ENCODE data around the gene SRXN1.
A peak's percentile ranks its signal among the peaks of the same experiment; 100 is the strongest.

Gene SRXN1

DNA sequence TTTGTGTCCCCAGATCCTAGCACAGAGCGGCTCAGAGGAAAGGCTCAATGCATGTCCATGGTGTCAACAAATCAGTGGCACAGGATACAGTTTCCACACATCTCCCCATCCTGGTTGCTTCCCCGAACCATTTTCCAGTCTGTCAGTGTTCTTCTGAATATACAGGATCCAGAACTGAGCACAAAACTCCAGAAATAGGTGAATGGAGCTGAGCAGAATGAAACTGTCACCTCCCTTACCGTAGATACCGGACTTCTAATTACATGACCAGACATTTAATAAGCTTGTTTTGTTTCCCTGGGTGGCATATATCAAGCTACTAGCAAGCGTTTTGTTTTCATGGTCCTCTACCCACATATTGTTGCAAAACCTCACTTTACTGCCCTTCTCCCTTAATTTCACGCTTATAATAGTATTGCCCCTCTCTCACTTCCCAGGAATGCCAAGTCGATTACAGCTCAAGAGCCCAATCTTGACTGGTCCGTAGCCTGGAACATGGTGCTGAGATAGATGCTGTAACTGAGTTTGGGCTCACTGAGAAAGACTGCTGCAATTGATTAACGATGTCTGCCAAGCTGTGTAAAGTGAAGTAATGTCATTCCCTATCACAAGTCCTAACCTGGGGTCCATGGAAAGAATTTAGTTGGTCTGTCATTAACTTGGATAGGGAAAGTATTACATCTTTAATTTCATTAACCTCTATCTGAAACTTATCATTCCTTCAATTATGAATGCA, 34.6 kb upstream of the SRXN1 start:
- H3K27ac ChIP-seq (ENCODE audit: extremely low read depth, low read depth, low read length): no peak overlapping the region
- H3K4me1 ChIP-seq (ENCODE audit: control insufficient read depth, insufficient read depth, low read length): no peaks in the 10 kb centered on the region
- H3K9me3 ChIP-seq (ENCODE audit: control insufficient read depth, insufficient read depth, low read depth, low read length): no peaks in the 10 kb centered on the region
- POLR2A ChIA-PET: no interaction called here
- peak; percentile 91 for TF ChIP-seq ZBTB17 (tag by site-specific recombination; IDR thresholded peaks at IDR 0.05)
- no peak for TF ChIP-seq ZBTB20 (tag by site-specific recombination; IDR thresholded peaks at IDR 0.05)
- H3K4me3 ChIP-seq (ENCODE audit: low read depth, low read length): no peak overlapping the region
- no peaks in the 10 kb centered on the region for H3K36me3 ChIP-seq (ENCODE audit: control insufficient read depth in 2 of 2, insufficient read depth in 1 of 2, low read length in 2 of 2)
- CTCF ChIA-PET: interaction anchor here (0.7 to 1.9 kb wide), 2 partner anchors 20 to 258 kb away, joined by 5 to 9 read pairs; no protein-coding TSS in a partner anchor

DNA sequence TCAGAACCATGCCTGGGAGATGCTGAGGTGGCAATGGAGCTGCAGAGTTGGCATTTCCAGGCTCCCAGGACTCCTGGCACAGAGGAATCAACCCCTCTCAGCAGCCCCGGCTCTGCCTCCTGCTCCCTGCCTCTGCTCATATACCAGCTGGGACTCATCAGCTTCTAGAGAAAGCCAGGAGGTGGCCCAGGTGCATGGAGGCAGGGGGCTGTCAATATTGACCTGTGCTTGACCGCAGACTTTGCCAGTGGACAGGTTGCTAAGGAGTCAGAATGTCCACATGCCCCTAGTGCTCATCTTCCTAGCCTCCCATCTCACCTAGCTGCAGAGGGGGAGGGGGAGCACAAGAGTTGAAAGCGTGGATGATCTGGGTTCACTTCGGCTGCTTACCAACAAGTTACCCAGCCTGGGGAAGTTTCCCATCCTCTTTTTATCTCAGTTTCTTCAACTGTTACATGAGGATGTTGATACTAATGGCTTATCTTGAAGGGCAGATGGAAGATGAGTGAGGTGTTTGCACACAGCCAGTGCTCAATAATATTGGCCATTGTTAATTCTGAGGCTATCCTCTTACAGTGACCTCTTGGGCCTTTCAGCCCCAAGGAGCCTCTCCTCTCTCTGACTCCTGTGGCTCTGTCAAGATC, 31.8 kb upstream of the SRXN1 start:
- POLR2A ChIA-PET: no interaction called here
- H3K27ac ChIP-seq (ENCODE audit: extremely low read depth, low read depth, low read length): no peak overlapping the region
- no peak for TF ChIP-seq ZNF530 (tag by site-specific recombination; IDR thresholded peaks at IDR 0.05; ENCODE audit: low read depth)
- TF ChIP-seq, protein P1, sequence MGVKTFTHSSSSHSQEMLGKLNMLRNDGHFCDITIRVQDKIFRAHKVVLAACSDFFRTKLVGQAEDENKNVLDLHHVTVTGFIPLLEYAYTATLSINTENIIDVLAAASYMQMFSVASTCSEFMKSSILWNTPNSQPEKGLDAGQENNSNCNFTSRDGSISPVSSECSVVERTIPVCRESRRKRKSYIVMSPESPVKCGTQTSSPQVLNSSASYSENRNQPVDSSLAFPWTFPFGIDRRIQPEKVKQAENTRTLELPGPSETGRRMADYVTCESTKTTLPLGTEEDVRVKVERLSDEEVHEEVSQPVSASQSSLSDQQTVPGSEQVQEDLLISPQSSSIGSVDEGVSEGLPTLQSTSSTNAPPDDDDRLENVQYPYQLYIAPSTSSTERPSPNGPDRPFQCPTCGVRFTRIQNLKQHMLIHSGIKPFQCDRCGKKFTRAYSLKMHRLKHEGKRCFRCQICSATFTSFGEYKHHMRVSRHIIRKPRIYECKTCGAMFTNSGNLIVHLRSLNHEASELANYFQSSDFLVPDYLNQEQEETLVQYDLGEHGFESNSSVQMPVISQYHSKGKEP (tag by site-specific recombination; IDR thresholded peaks at IDR 0.05): no peak
- no peaks in the 10 kb centered on the region for H3K4me1 ChIP-seq (ENCODE audit: control insufficient read depth, insufficient read depth, low read length)
- no peak overlapping the region for H3K4me3 ChIP-seq (ENCODE audit: low read depth, low read length)
- no peaks in the 10 kb centered on the region for H3K36me3 ChIP-seq (ENCODE audit: control insufficient read depth in 2 of 2, insufficient read depth in 1 of 2, low read length in 2 of 2)
- no peaks in the 10 kb centered on the region for H3K9me3 ChIP-seq (ENCODE audit: control insufficient read depth, insufficient read depth, low read depth, low read length)
- CTCF ChIA-PET: interaction anchor here (0.9 kb wide), 1 partner anchor 10 kb away, joined by 3 read pairs; the partner anchor contains the start of gene SCRT2

DNA sequence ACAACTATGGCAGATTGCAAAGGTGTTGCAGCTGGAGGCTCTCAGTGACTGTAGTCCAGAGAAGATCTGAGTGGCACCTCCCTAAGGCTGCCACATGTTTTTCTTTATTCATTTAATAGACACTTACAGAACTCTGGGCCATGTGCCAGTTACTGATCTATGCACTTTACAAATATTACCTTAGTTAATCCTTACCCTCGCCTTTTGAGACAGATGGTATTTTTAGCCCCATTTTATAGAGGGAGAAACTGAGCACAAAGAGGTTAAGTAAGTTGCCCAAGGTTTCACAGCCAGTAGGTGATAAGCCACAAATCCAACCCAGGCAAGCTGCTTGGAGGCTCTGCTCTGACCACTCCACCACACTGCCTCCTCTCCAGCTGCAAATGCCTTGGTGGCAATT, 29.1 kb upstream of the SRXN1 start:
- CTCF ChIA-PET: interaction anchor here (1.0 to 3.3 kb wide), 3 partner anchors 12 to 57 kb away, joined by 3 to 14 read pairs (median 3); no protein-coding TSS in a partner anchor
- no peaks in the 10 kb centered on the region for H3K36me3 ChIP-seq (ENCODE audit: control insufficient read depth in 2 of 2, insufficient read depth in 1 of 2, low read length in 2 of 2)
- POLR2A ChIA-PET: no interaction called here
- no peak overlapping the region for H3K27ac ChIP-seq (ENCODE audit: extremely low read depth, low read depth, low read length)
- no peaks in the 10 kb centered on the region for H3K9me3 ChIP-seq (ENCODE audit: control insufficient read depth, insufficient read depth, low read depth, low read length)
- no peaks in the 10 kb centered on the region for H3K4me1 ChIP-seq (ENCODE audit: control insufficient read depth, insufficient read depth, low read length)
- H3K4me3 ChIP-seq (ENCODE audit: low read depth, low read length): no peak overlapping the region
- no peak for TF ChIP-seq ZFHX2 (tag by site-specific recombination; conservative IDR thresholded peaks at IDR 0.05)
- TF ChIP-seq, protein P2, sequence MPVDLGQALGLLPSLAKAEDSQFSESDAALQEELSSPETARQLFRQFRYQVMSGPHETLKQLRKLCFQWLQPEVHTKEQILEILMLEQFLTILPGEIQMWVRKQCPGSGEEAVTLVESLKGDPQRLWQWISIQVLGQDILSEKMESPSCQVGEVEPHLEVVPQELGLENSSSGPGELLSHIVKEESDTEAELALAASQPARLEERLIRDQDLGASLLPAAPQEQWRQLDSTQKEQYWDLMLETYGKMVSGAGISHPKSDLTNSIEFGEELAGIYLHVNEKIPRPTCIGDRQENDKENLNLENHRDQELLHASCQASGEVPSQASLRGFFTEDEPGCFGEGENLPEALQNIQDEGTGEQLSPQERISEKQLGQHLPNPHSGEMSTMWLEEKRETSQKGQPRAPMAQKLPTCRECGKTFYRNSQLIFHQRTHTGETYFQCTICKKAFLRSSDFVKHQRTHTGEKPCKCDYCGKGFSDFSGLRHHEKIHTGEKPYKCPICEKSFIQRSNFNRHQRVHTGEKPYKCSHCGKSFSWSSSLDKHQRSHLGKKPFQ (tag by site-specific recombination; IDR thresholded peaks at IDR 0.05): no peak
- TF ChIP-seq ZNF560 (tag by site-specific recombination; IDR thresholded peaks at IDR 0.05; ENCODE audit: borderline replicate concordance): no peak
- TF ChIP-seq YY2 (tag by site-specific recombination; IDR thresholded peaks at IDR 0.05): no peak
- TF ChIP-seq, protein P3, sequence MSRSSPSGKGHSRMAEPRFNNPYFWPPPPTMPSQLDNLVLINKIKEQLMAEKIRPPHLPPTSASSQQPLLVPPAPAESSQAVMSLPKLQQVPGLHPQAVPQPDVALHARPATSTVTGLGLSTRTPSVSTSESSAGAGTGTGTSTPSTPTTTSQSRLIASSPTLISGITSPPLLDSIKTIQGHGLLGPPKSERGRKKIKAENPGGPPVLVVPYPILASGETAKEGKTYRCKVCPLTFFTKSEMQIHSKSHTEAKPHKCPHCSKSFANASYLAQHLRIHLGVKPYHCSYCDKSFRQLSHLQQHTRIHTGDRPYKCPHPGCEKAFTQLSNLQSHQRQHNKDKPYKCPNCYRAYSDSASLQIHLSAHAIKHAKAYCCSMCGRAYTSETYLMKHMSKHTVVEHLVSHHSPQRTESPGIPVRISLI (tag by site-specific recombination; IDR thresholded peaks at IDR 0.05): no peak
- TF ChIP-seq, protein P4, sequence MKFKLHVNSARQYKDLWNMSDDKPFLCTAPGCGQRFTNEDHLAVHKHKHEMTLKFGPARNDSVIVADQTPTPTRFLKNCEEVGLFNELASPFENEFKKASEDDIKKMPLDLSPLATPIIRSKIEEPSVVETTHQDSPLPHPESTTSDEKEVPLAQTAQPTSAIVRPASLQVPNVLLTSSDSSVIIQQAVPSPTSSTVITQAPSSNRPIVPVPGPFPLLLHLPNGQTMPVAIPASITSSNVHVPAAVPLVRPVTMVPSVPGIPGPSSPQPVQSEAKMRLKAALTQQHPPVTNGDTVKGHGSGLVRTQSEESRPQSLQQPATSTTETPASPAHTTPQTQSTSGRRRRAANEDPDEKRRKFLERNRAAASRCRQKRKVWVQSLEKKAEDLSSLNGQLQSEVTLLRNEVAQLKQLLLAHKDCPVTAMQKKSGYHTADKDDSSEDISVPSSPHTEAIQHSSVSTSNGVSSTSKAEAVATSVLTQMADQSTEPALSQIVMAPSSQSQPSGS (tag by site-specific recombination; IDR thresholded peaks at IDR 0.05; ENCODE audit: low read depth): no peak
- TF ChIP-seq ZNF23 (tag by site-specific recombination; IDR thresholded peaks at IDR 0.05; ENCODE audit: borderline replicate concordance): no peak
- TF ChIP-seq GFI1B (tag by site-specific recombination; IDR thresholded peaks at IDR 0.05): no peak
- TF ChIP-seq ZBTB17 (tag by site-specific recombination; IDR thresholded peaks at IDR 0.05): no peak
- no peak for TF ChIP-seq KLF10 (tag by site-specific recombination; IDR thresholded peaks at IDR 0.05)
- no peak for TF ChIP-seq ZNF155 (tag by site-specific recombination; IDR thresholded peaks at IDR 0.05)
- no peak for TF ChIP-seq ZNF791 (tag by site-specific recombination; IDR thresholded peaks at IDR 0.05)
- TF ChIP-seq ZNF555 (tag by site-specific recombination; conservative IDR thresholded peaks at IDR 0.05): no peak
- TF ChIP-seq ZNF596 (tag by site-specific recombination; IDR thresholded peaks at IDR 0.05): no peak
- TF ChIP-seq TRIM28 (IDR thresholded peaks at IDR 0.05; ENCODE audit: borderline replicate concordance, low read length): no peak
- TF ChIP-seq ZNF16 (tag by site-specific recombination; IDR thresholded peaks at IDR 0.05; ENCODE audit: low read depth): no peak
- TF ChIP-seq, protein P5, sequence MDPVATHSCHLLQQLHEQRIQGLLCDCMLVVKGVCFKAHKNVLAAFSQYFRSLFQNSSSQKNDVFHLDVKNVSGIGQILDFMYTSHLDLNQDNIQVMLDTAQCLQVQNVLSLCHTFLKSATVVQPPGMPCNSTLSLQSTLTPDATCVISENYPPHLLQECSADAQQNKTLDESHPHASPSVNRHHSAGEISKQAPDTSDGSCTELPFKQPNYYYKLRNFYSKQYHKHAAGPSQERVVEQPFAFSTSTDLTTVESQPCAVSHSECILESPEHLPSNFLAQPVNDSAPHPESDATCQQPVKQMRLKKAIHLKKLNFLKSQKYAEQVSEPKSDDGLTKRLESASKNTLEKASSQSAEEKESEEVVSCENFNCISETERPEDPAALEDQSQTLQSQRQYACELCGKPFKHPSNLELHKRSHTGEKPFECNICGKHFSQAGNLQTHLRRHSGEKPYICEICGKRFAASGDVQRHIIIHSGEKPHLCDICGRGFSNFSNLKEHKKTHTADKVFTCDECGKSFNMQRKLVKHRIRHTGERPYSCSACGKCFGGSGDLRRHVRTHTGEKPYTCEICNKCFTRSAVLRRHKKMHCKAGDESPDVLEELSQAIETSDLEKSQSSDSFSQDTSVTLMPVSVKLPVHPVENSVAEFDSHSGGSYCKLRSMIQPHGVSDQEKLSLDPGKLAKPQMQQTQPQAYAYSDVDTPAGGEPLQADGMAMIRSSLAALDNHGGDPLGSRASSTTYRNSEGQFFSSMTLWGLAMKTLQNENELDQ (tag by site-specific recombination; IDR thresholded peaks at IDR 0.05; ENCODE audit: low read depth): no peak
- no peak for TF ChIP-seq ZNF394 (tag by site-specific recombination; IDR thresholded peaks at IDR 0.05; ENCODE audit: borderline replicate concordance)

Data from HEK293 (cell line).